ENCODE data around the gene KIFC3.

DNA sequence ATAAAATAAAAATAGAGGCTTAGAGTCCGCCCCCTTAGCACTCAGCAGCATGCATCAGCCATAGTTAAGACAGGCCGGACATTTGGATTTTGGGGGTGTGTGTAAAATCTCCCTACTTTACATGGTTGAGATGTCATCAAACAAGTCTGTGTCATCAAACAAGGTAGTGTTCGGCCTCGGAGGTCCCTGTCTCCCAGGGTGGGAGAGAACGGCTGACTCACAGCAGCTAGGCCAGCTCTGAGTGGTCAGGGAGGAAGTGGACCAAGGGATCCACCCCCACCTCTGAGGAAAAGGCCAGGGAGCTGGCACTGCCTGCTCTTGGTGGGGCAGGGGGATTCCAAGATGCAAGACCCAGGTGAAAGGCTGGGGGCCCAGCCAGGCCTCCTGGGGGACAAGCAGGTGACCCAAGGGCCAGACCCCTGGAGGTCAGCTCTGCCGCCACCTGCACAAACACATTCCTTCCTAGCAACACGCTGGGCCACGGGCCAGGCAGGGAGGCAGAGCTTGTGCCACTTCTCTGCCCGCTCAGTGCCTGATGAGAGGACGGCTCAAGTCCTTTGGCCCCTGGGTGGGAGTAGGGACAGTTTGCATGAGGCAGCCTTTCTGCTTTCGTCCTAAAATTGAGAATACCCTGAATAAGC is 28.5 kb downstream of the KIFC3 start:
- TF ChIP-seq CTCF (IDR thresholded peaks at IDR 0.05; ENCODE audit: low read length) (no peak), EZH2 (optimal IDR thresholded peaks at IDR 0.05; ENCODE audit: low read depth, low read length) (no peak), EZH2phosphoT487 (IDR thresholded peaks at IDR 0.05; ENCODE audit: low read length) (no peak)
